Heart left ventricle (tissue), 13 donors: ENCODE results near the gene TIMD4.

Experiments
- POLR2A ChIP-seq, 2 donors: fragments of 450-650 bp; IDR thresholded peaks; one replicate each; pipeline ENCODE4 v1.6.1; 2017; ENCODE audit warnings: antibody characterized with exemption in 2 of 2, mild to moderate bottlenecking in 2 of 2, moderate library complexity in 2 of 2
- TF ChIP-seq, protein P1 (sequence below), 12 donors: fragments of 200-600 bp; sonication (generic) in 4 of 12; IDR thresholded peaks; one replicate each; pipeline versions ENCODE4 v1.5.0 to v1.8.0; 2018 to 2022; ENCODE audit warnings: antibody characterized with exemption in 12 of 12, mild to moderate bottlenecking in 5 of 12
- donor health status: ischemic (EF 13 %, LVEDD 7.1; RV severe dilation, severe dysfunction).
- donor health status: DM: no; HTN: yes; CAD: no.
- donor health status: DM: no; HTN: no; CAD: no.
- donor health status: ischemic (EF 25% LVEDD 6.9; RV normal size, moderate dysfunction).
- donor health status: ischemic (EF 25% LVEDD 5.7; RV mildly dilated, moderate dysfunction).
- donor health status: ischemic (EF 35%, LVEDD 5.7; RV mildly dilated, moderate dysfunction).
- donor health status: nonischemic (EF 11% LVEDD 7.7; RV severe dilation, severe dysfunction).
- donor health status: DM: yes; HTN: yes; CAD: no.
- donor health status: PGD.
- donor health status: ischemic (EF 29% LVEDD 5.4; RV normal size, mild dysfunction).
- donor health status: nonischemic (EF 23%, LVEDD 6.1; RV moderate dilation, normal function).

- TF ChIP-seq, protein P1, sequence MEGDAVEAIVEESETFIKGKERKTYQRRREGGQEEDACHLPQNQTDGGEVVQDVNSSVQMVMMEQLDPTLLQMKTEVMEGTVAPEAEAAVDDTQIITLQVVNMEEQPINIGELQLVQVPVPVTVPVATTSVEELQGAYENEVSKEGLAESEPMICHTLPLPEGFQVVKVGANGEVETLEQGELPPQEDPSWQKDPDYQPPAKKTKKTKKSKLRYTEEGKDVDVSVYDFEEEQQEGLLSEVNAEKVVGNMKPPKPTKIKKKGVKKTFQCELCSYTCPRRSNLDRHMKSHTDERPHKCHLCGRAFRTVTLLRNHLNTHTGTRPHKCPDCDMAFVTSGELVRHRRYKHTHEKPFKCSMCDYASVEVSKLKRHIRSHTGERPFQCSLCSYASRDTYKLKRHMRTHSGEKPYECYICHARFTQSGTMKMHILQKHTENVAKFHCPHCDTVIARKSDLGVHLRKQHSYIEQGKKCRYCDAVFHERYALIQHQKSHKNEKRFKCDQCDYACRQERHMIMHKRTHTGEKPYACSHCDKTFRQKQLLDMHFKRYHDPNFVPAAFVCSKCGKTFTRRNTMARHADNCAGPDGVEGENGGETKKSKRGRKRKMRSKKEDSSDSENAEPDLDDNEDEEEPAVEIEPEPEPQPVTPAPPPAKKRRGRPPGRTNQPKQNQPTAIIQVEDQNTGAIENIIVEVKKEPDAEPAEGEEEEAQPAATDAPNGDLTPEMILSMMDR (IDR thresholded peaks at IDR 0.05) = no peak
- no peak for TF ChIP-seq POLR2A (IDR thresholded peaks at IDR 0.05)
Measured at GRCh38 chr5:156912869-156913268, 50.2 kb downstream of the TIMD4 start.
